HepG2 (cell line): Measurements from ENCODE around the gene SLC16A11. TPM values are rescaled to one million over a fixed set of nuclear protein-coding genes. Genes with fewer than 3 reads are reported as not detected.

Experiments
- ATAC-seq: fragments of 200-7000 bp; cut with Tn5 transposase; 3 replicates; pipeline ENCODE4 v1.9.1; 2020; ENCODE audit warnings: mild to moderate bottlenecking, moderate library complexity
- BruUV-seq: library from RNA; stranded (reverse); fragments of 400-500 nt; replicated peaks from 2 replicates; lab custom pipeline; 2021; lab: Mats Ljungman, UMichigan
- CTCF ChIA-PET: fragments of 300-600 bp; formaldehyde crosslinking; extraction: SDS; loops from one replicate; lab custom pipeline; 2021; ENCODE audit warnings: low total read pairs, inconsistent platforms, low intra/inter-chr PET ratio; lab: Yijun Ruan, JAX
- POLR2A ChIA-PET: fragments of 350-600 bp; sonication (Branson Sonifier 250); formaldehyde crosslinking; loops from one replicate; lab custom pipeline; 2020; ENCODE audit warnings: antibody characterized with exemption, inconsistent platforms; lab: Yijun Ruan, JAX
- DNase-seq: peaks from one replicate; pipeline ENCODE4 v3.0.0-alpha.2; 2015; ENCODE audit warnings: low spot score
- FAIRE-seq: peaks from 3 replicates; lab custom pipeline; 2011; peaks lifted over from hg19 to GRCh38; lab: Jason Lieb, UNC
- H2AFZ ChIP-seq: one replicate; pipeline ENCODE4 v1.6.1; 2011; ENCODE audit warnings: low read length, inconsistent platforms
- H3K27ac ChIP-seq: fragments of 300-600 bp; 3 replicates; pipeline ENCODE4 v1.8.0; 2011; ENCODE audit warnings: mixed run types, mild to moderate bottlenecking, mixed read lengths, low read length, inconsistent platforms; ENCODE audit not compliant: insufficient read depth; ENCODE audit errors: extremely low read length
- H3K27me3 ChIP-seq, 2 experiments: fragments of 200-600 bp in 1 of 2; 2 replicates in 1 of 2; 3 replicates in 1 of 2; pipeline versions ENCODE4 v1.6.0 to v1.8.0; 2011; ENCODE audit warnings: low read length in 2 of 2, mild to moderate bottlenecking in 2 of 2, moderate library complexity in 2 of 2, inconsistent platforms in 1 of 2; ENCODE audit not compliant: insufficient read depth in 2 of 2, control insufficient read depth in 1 of 2
- H3K36me3 ChIP-seq, 2 experiments: fragments of 200-600 bp in 1 of 2; replicated peaks in 1 of 2; 2 replicates in 1 of 2; 3 replicates in 1 of 2; pipeline versions ENCODE4 v1.5.1 to v1.8.0; 2011; ENCODE audit warnings: low read length in 2 of 2, inconsistent platforms in 1 of 2; ENCODE audit not compliant: insufficient read depth in 2 of 2, control insufficient read depth in 1 of 2
- H3K4me1 ChIP-seq: 2 replicates; pipeline ENCODE4 v1.5.1; 2012; ENCODE audit warnings: low read length, inconsistent platforms; ENCODE audit not compliant: insufficient read depth
- H3K4me2 ChIP-seq: 2 replicates; pipeline ENCODE4 v1.6.0; 2011; ENCODE audit warnings: low read depth, low read length, inconsistent platforms
- H3K4me3 ChIP-seq, 3 experiments: fragments of 200-600 bp in 1 of 3; sonication (generic), shearing (Covaris generic) in 1 of 3; replicated peaks in 1 of 3; 2 replicates each; pipeline ENCODE4 v1.5.1; 2011 to 2016; ENCODE audit warnings: low read length in 3 of 3, inconsistent platforms in 2 of 3, low read depth in 2 of 3, mild to moderate bottlenecking in 2 of 3, control low read depth in 1 of 3, mixed read lengths in 1 of 3; ENCODE audit not compliant: insufficient read depth in 1 of 3
- H3K79me2 ChIP-seq: one replicate; pipeline ENCODE4 v1.6.1; 2011; ENCODE audit warnings: low read length, inconsistent platforms; ENCODE audit not compliant: insufficient read depth
- H3K9ac ChIP-seq: 2 replicates; pipeline ENCODE4 v1.6.0; 2011; ENCODE audit warnings: mild to moderate bottlenecking, low read depth, low read length, inconsistent platforms; ENCODE audit not compliant: insufficient read depth
- H3K9me3 ChIP-seq: 2 replicates; pipeline ENCODE4 v1.5.1; 2012; ENCODE audit warnings: mild to moderate bottlenecking, low read length
- H4K20me1 ChIP-seq: 2 replicates; pipeline ENCODE4 v1.6.0; 2011; ENCODE audit warnings: inconsistent platforms, mild to moderate bottlenecking, low read length, moderate library complexity; ENCODE audit not compliant: insufficient read depth
- BCL3 ChIP-seq: sonication (generic); formaldehyde crosslinking; IDR thresholded peaks from 2 replicates; pipeline ENCODE4 v1.5.1; 2020; ENCODE audit warnings: mild to moderate bottlenecking, missing genetic modification reagents, moderate library complexity
- CEBPG ChIP-seq: IDR thresholded peaks from 2 replicates; pipeline ENCODE4 v1.6.1; 2016
- FOXK1 ChIP-seq: sonication (generic); formaldehyde crosslinking; IDR thresholded peaks from 2 replicates; pipeline ENCODE4 v1.4.0; 2020; ENCODE audit warnings: low read depth, missing genetic modification reagents, borderline replicate concordance
- GABPA ChIP-seq, 2 experiments: IDR thresholded peaks; 2 replicates each; pipeline ENCODE4 v1.6.1; 2011 to 2016; ENCODE audit warnings: low read depth in 2 of 2, low read length in 1 of 2, missing biosample characterization in 1 of 2, missing genetic modification characterization in 1 of 2
- MAFF ChIP-seq: IDR thresholded peaks from 2 replicates; pipeline ENCODE4 v1.6.1; 2011; ENCODE audit warnings: low read depth, low read length, improper control_type of control experiment
- MAFK ChIP-seq, 2 experiments: IDR thresholded peaks in 1 of 2; conservative IDR thresholded peaks in 1 of 2; 2 replicates each; pipeline ENCODE4 v1.6.1; 2011; ENCODE audit warnings: improper control_type of control experiment in 2 of 2, low read length in 2 of 2
- NR2F6 ChIP-seq, 2 experiments: IDR thresholded peaks; 2 replicates each; pipeline ENCODE4 v1.6.1; 2016; ENCODE audit warnings: antibody characterized with exemption in 1 of 2, mild to moderate bottlenecking in 1 of 2
- ZNF317 ChIP-seq: sonication (generic); formaldehyde crosslinking; IDR thresholded peaks from 2 replicates; pipeline ENCODE4 v1.5.0; 2020; ENCODE audit warnings: mild to moderate bottlenecking, missing genetic modification reagents
- ZNF350 ChIP-seq: sonication (generic); formaldehyde crosslinking; IDR thresholded peaks from 2 replicates; pipeline ENCODE4 v1.4.0; 2020; ENCODE audit warnings: mild to moderate bottlenecking, low read depth, missing genetic modification reagents, borderline replicate concordance
- ZNF749 ChIP-seq: sonication (generic); formaldehyde crosslinking; IDR thresholded peaks from 2 replicates; pipeline ENCODE4 v1.8.0; 2022; ENCODE audit warnings: mild to moderate bottlenecking, missing genetic modification reagents, moderate library complexity, borderline replicate concordance
- ZNF766 ChIP-seq: sonication (generic); formaldehyde crosslinking; IDR thresholded peaks from 2 replicates; pipeline ENCODE4 v1.5.0; 2020; ENCODE audit warnings: missing genetic modification reagents, borderline replicate concordance
- WGBS: methylation state at CpG from one replicate; pipeline ENCODE4 v1.1.6; 2017; ENCODE audit warnings: low lambda C conversion rate; 5-methylcytosine and 5-hydroxymethylcytosine counted together
- in situ Hi-C: cut with HindIII; loops from 2 replicates; pipeline ENCODE4 v1.10.0; 2017; ENCODE audit warnings: low pct_unique_long_range_greater_than_20kb; ENCODE audit not compliant: extremely low pct_ligation_motif_present
- intact Hi-C: fragments of 100-400 bp; cut with micrococcal nuclease; formaldehyde crosslinking; loops from one replicate; pipeline ENCODE4 v1.10.0; 2022; ENCODE audit not compliant: unreplicated experiment
- polyA plus RNA-seq, 8 experiments: library from polyadenylated mRNA; depleted of rRNA in 3 of 8; stranded (reverse) in 7 of 8; unstranded in 1 of 8; fragments of >200 nt; fragmentation: Illumina TruSeq in 4 of 8; extraction: Trizol in 4 of 8; gene quantifications; 2 replicates each; pipeline versions ENCODE4 v1.2.1 to v1.2.3, GENCODE V29; 2011 to 2016; ENCODE audit warnings: low read depth in 4 of 8, missing spikeins in 1 of 8, mixed read lengths in 1 of 8; ENCODE audit not compliant: insufficient read depth in 1 of 8
- total RNA-seq, 5 experiments: library from RNA; depleted of rRNA; stranded (reverse); fragments of >200 nt; fragmentation: Illumina TruSeq; extraction: Trizol; gene quantifications; 2 replicates each; pipeline ENCODE4 v1.2.3, GENCODE V29; 2016; ENCODE audit warnings: low read depth in 1 of 5
- TF ChIP-seq, protein P1 (sequence below): sonication (generic); formaldehyde crosslinking; IDR thresholded peaks from 2 replicates; pipeline ENCODE4 v1.8.1; 2023; ENCODE audit warnings: missing genetic modification reagents, inconsistent platforms, borderline replicate concordance
- TF ChIP-seq, protein P2 (sequence below): IDR thresholded peaks from 2 replicates; pipeline ENCODE4 v1.6.1; 2012; ENCODE audit warnings: low read length, improper control_type of control experiment

Gene SLC16A11
- total and polyA plus RNA-seq, 2 of the 13 experiments (the other 11 are each of a cell fraction or from before 2014, with no cell fraction given), result not detected

- BruUV-seq, result no TSS peak
- in situ Hi-C loops, result no loop called here
- no peak for DNase-seq
- intact Hi-C loops, result no loop called here
- Histone ChIP-seq H3K36me3 (no peaks in the 10 kb centered on the region), H4K20me1 (no peaks in the 10 kb centered on the region), H3K4me1 (peaks cover 36% of the 10 kb centered on the region), H3K9ac (no peak overlapping the region), H2AFZ (no peak overlapping the region), H3K9me3 (no peaks in the 10 kb centered on the region), H3K4me2 (no peak overlapping the region), H3K4me3 (no peak overlapping the region), H3K27me3 (no peaks in the 10 kb centered on the region), H3K79me2 (no peaks in the 10 kb centered on the region), H3K27ac (no peak overlapping the region)
- no peak for TF ChIP-seq ZNF317 (CRISPR knock-in tag)
- TF ChIP-seq NR2F6 (IDR thresholded peaks at IDR 0.05), result 0 out of 2 replicates have a peak, but pooled peaks have one; percentile 28
- no peak for TF ChIP-seq NR2F6 (CRISPR knock-in tag; IDR thresholded peaks at IDR 0.05)
- TF ChIP-seq MAFK (conservative IDR thresholded peaks at IDR 0.05 in 1 of 2, IDR thresholded peaks at IDR 0.05 in 1 of 2; ENCODE audit: low read length in 2 of 2), result peak; percentile 63 to 79
- peak; percentile 74; the same call in 1 of the 2 replicates for TF ChIP-seq MAFF
- no peak for ATAC-seq
- ChIA-PET CTCF (no interaction called here), POLR2A (interaction anchor here (1.5 kb wide), 1 partner anchor 16 kb away, joined by 3 read pairs; no protein-coding TSS in a partner anchor)
- 58% methylated on average over 7 of the region's 7 CpGs for WGBS
- no peak for FAIRE-seq
Observed at GRCh38 chr17:7084088-7084487, 40.2 kb upstream of the SLC16A11 start.

- H4K20me1 ChIP-seq, result no peaks in the 10 kb centered on the region
- ATAC-seq, result no peak
- H3K27me3 ChIP-seq, result no peaks in the 10 kb centered on the region; a peak in 1 of 5 replicates
- no peaks in the 10 kb centered on the region for H3K79me2 ChIP-seq
- H2AFZ ChIP-seq, result no peak overlapping the region
- no peak overlapping the region for H3K9ac ChIP-seq
- H3K36me3 ChIP-seq, result no peaks in the 10 kb centered on the region
- 51% methylated on average over 4 of the region's 4 CpGs for WGBS
- FAIRE-seq, result no peak
- no peak overlapping the region for H3K27ac ChIP-seq
- BruUV-seq, result no TSS peak
- POLR2A ChIA-PET, result interaction anchor here (1.5 kb wide), 1 partner anchor 17 kb away, joined by 3 read pairs; no protein-coding TSS in a partner anchor
- H3K4me3 ChIP-seq, result no peak overlapping the region
- CTCF ChIA-PET, result no interaction called here
- H3K4me1 ChIP-seq, result peaks cover 31% of the 10 kb centered on the region
- in situ Hi-C loops, result no loop called here
- H3K4me2 ChIP-seq, result no peak overlapping the region
- no peaks in the 10 kb centered on the region for H3K9me3 ChIP-seq
- DNase-seq, result no peak
- intact Hi-C loops, result no loop called here
- TF ChIP-seq ZNF766 (no peak), BCL3 (CRISPR knock-in tag) (no peak), ZNF749 (CRISPR knock-in tag) (no peak), FOXK1 (CRISPR knock-in tag) (no peak), GABPA (IDR thresholded peaks at IDR 0.05; ENCODE audit: low read depth, low read length) (no peak), GABPA (CRISPR knock-in tag; IDR thresholded peaks at IDR 0.05; ENCODE audit: low read depth) (no peak), ZNF350 (no peak), CEBPG (no peak)
- TF ChIP-seq, protein P1, sequence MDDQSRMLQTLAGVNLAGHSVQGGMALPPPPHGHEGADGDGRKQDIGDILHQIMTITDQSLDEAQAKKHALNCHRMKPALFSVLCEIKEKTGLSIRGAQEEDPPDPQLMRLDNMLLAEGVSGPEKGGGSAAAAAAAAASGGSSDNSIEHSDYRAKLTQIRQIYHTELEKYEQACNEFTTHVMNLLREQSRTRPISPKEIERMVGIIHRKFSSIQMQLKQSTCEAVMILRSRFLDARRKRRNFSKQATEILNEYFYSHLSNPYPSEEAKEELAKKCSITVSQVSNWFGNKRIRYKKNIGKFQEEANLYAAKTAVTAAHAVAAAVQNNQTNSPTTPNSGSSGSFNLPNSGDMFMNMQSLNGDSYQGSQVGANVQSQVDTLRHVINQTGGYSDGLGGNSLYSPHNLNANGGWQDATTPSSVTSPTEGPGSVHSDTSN (CRISPR knock-in tag), result no peak
- TF ChIP-seq, protein P2, sequence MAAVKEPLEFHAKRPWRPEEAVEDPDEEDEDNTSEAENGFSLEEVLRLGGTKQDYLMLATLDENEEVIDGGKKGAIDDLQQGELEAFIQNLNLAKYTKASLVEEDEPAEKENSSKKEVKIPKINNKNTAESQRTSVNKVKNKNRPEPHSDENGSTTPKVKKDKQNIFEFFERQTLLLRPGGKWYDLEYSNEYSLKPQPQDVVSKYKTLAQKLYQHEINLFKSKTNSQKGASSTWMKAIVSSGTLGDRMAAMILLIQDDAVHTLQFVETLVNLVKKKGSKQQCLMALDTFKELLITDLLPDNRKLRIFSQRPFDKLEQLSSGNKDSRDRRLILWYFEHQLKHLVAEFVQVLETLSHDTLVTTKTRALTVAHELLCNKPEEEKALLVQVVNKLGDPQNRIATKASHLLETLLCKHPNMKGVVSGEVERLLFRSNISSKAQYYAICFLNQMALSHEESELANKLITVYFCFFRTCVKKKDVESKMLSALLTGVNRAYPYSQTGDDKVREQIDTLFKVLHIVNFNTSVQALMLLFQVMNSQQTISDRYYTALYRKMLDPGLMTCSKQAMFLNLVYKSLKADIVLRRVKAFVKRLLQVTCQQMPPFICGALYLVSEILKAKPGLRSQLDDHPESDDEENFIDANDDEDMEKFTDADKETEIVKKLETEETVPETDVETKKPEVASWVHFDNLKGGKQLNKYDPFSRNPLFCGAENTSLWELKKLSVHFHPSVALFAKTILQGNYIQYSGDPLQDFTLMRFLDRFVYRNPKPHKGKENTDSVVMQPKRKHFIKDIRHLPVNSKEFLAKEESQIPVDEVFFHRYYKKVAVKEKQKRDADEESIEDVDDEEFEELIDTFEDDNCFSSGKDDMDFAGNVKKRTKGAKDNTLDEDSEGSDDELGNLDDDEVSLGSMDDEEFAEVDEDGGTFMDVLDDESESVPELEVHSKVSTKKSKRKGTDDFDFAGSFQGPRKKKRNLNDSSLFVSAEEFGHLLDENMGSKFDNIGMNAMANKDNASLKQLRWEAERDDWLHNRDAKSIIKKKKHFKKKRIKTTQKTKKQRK, result no peak
Observed at GRCh38 chr17:7083592-7083991, 39.7 kb upstream of the SLC16A11 start.
